NCI-H82 (cell line): ENCODE data around the gene HLF.
A peak's percentile ranks its signal among the peaks of the same experiment; 100 is the strongest.

ENCODE experiments used
- DNase-seq: peaks from one replicate; lab custom pipeline; 2025; lab: John Stamatoyannopoulos, UW

HLF gene

GRCh38 chr17:55274355-55275255 lies 9.8 kb downstream of the HLF start:
- DNase-seq: peak; percentile 62

- DNase-seq: no peak
Measured at GRCh38 chr17:55275894-55276804, 11.4 kb downstream of the HLF start.

GRCh38 chr17:55278173-55278961 lies 13.6 kb downstream of the HLF start:
- DNase-seq: no peak

- DNase-seq: no peak
Measured at GRCh38 chr17:55279203-55279602, 14.4 kb downstream of the HLF start.

- DNase-seq: no peak
Measured at GRCh38 chr17:55279788-55280187, 15.0 kb downstream of the HLF start.

- DNase-seq: no peak
Measured at GRCh38 chr17:55280212-55280611, 15.5 kb downstream of the HLF start.

GRCh38 chr17:55281649-55282378 lies 17.1 kb downstream of the HLF start:
- DNase-seq: no peak

- DNase-seq: no peak
Measured at GRCh38 chr17:55282379-55282702, 17.6 kb downstream of the HLF start.

GRCh38 chr17:55282741-55283140 lies 18.0 kb downstream of the HLF start:
- no peak for DNase-seq

GRCh38 chr17:55283256-55283965 lies 18.7 kb downstream of the HLF start:
- DNase-seq: no peak

GRCh38 chr17:55284001-55284884 lies 19.5 kb downstream of the HLF start:
- no peak for DNase-seq

GRCh38 chr17:55284944-55285339 lies 20.2 kb downstream of the HLF start:
- DNase-seq: no peak

- no peak for DNase-seq
Measured at GRCh38 chr17:55285340-55286301, 20.9 kb downstream of the HLF start.

- DNase-seq: no peak
Measured at GRCh38 chr17:55286681-55287589, 22.2 kb downstream of the HLF start.

- no peak for DNase-seq
Measured at GRCh38 chr17:55288356-55289105, 23.8 kb downstream of the HLF start.

- DNase-seq: no peak
Measured at GRCh38 chr17:55289106-55289446, 24.3 kb downstream of the HLF start.

- DNase-seq: no peak
Measured at GRCh38 chr17:55289978-55290377, 25.2 kb downstream of the HLF start.
